Suprapubic skin (tissue), 4 donors: ENCODE data around the gene SDHA.

Experiments
- EP300 ChIP-seq: sonication (generic); formaldehyde crosslinking; IDR thresholded peaks from one replicate; pipeline ENCODE4 v1.6.1; 2017; ENCODE audit warnings: antibody characterized with exemption
- POLR2A ChIP-seq, 2 donors: fragments of 450-650 bp; IDR thresholded peaks; one replicate each; pipeline ENCODE4 v1.6.1; 2017; ENCODE audit warnings: antibody characterized with exemption in 2 of 2, mild to moderate bottlenecking in 2 of 2, moderate library complexity in 2 of 2
- POLR2AphosphoS5 ChIP-seq, 3 donors: sonication (generic); formaldehyde crosslinking; IDR thresholded peaks; one replicate each; pipeline ENCODE4 v1.6.1; 2017; ENCODE audit warnings: antibody characterized with exemption in 3 of 3
- TF ChIP-seq, protein P1 (sequence below), 2 donors: fragments of 200-600 bp in 1 of 2; fragments of 450-650 bp in 1 of 2; sonication (generic) in 1 of 2; IDR thresholded peaks; one replicate each; pipeline ENCODE4 v1.5.1; 2016 to 2019; ENCODE audit warnings: antibody characterized with exemption in 2 of 2, mild to moderate bottlenecking in 1 of 2, moderate library complexity in 1 of 2

GRCh38 chr5:204001-204400 lies 14.1 kb upstream of the SDHA start:
- TF ChIP-seq POLR2A (IDR thresholded peaks at IDR 0.05) (no peak), POLR2AphosphoS5 (IDR thresholded peaks at IDR 0.05) (no peak), EP300 (no peak)
- TF ChIP-seq, protein P1, sequence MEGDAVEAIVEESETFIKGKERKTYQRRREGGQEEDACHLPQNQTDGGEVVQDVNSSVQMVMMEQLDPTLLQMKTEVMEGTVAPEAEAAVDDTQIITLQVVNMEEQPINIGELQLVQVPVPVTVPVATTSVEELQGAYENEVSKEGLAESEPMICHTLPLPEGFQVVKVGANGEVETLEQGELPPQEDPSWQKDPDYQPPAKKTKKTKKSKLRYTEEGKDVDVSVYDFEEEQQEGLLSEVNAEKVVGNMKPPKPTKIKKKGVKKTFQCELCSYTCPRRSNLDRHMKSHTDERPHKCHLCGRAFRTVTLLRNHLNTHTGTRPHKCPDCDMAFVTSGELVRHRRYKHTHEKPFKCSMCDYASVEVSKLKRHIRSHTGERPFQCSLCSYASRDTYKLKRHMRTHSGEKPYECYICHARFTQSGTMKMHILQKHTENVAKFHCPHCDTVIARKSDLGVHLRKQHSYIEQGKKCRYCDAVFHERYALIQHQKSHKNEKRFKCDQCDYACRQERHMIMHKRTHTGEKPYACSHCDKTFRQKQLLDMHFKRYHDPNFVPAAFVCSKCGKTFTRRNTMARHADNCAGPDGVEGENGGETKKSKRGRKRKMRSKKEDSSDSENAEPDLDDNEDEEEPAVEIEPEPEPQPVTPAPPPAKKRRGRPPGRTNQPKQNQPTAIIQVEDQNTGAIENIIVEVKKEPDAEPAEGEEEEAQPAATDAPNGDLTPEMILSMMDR (IDR thresholded peaks at IDR 0.05), result no peak
